Uterus (tissue), 4 donors: ENCODE measurements around the gene SYNRG. TPM values are rescaled to one million over a fixed set of nuclear protein-coding genes. Genes with fewer than 3 reads are reported as not detected.
A peak's percentile ranks its signal among the peaks of the same experiment; 100 is the strongest.
"Not testable (repeated sequence)": the region's sequence is repeated elsewhere in the genome, so short reads cannot be mapped to it uniquely, and the experiment has no call there.

Experiments
- DNase-seq, 2 donors: peaks; one replicate each; pipeline ENCODE4 v3.0.0-alpha.2; 2019 to 2020
- H3K27ac ChIP-seq, 2 donors: fragments of 200-600 bp; sonication (generic); 1 replicate in 1 of 2; 2 replicates in 1 of 2; pipeline ENCODE4 v1.5.1; 2016 to 2018
- H3K27me3 ChIP-seq, 2 donors: fragments of 200-600 bp; sonication (generic); one replicate each; pipeline ENCODE4 v1.5.1; 2018 to 2019; ENCODE audit warnings: control low read depth in 1 of 2
- H3K36me3 ChIP-seq, 2 donors: fragments of 200-600 bp; sonication (generic); one replicate each; pipeline ENCODE4 v1.5.1; 2019; ENCODE audit warnings: control low read depth in 1 of 2
- H3K4me1 ChIP-seq, 2 donors: fragments of 200-600 bp; sonication (generic); one replicate each; pipeline ENCODE4 v1.5.1; 2018 to 2019; ENCODE audit warnings: control low read depth in 1 of 2
- H3K4me3 ChIP-seq, 2 donors: fragments of 200-600 bp; sonication (generic); 1 replicate in 1 of 2; 2 replicates in 1 of 2; pipeline ENCODE4 v1.5.1; 2018 to 2019; ENCODE audit warnings: mild to moderate bottlenecking in 1 of 2
- H3K9me3 ChIP-seq, 2 donors: fragments of 200-600 bp; sonication (generic); one replicate each; pipeline ENCODE4 v1.5.1; 2019; ENCODE audit warnings: control low read depth in 1 of 2
- CTCF ChIP-seq, 4 experiments: fragments of 200-600 bp in 2 of 4; fragments of 450-650 bp in 2 of 4; sonication (generic) in 2 of 4; IDR thresholded peaks; one replicate each; pipeline ENCODE4 v1.5.1; 2016 to 2019; ENCODE audit warnings: antibody characterized with exemption in 4 of 4, mild to moderate bottlenecking in 2 of 4, moderate library complexity in 1 of 4
- POLR2A ChIP-seq, 2 donors: fragments of 450-650 bp; IDR thresholded peaks; one replicate each; pipeline ENCODE4 v1.6.1; 2016; ENCODE audit warnings: antibody characterized with exemption in 2 of 2, mild to moderate bottlenecking in 1 of 2, moderate library complexity in 1 of 2
- intact Hi-C: fragments of 100-400 bp; cut with DNase I; formaldehyde crosslinking; loops from one replicate; pipeline ENCODE4 v1.15.1; 2023; ENCODE audit warnings: low total_unique reads
- total RNA-seq, 4 donors: library from RNA; depleted of rRNA in 3 of 4; stranded (reverse); fragments of >200 nt in 3 of 4; gene quantifications; one replicate each; pipeline versions ENCODE4 v1.1.0 to v1.2.4, GENCODE V29; 2014 to 2023
- donor health status: DM: yes; HTN: yes; CAD: no.

Gene SYNRG
- total RNA-seq, 4 donors from 2014 or later = 14.4 to 92.0 (median 41.6) TPM

- intact Hi-C loops = no loop called here
- Histone ChIP-seq H3K36me3 (no peaks in the 10 kb centered on the region), H3K9me3 (no peaks in the 10 kb centered on the region), H3K4me3 (no peak overlapping the region), H3K27ac (no peak overlapping the region), H3K4me1 (no peaks in the 10 kb centered on the region), H3K27me3 (no peaks in the 10 kb centered on the region)
- no peak for DNase-seq
- TF ChIP-seq POLR2A (IDR thresholded peaks at IDR 0.05) (no peak), CTCF (IDR thresholded peaks at IDR 0.05) (no peak)
Observed at GRCh38 chr17:37637956-37638355, 28.7 kb upstream of the SYNRG start.

GRCh38 chr17:37616430-37616829 lies 7.2 kb upstream of the SYNRG start:
- H3K36me3 ChIP-seq, H3K4me1 ChIP-seq, H3K9me3 ChIP-seq, H3K4me3 ChIP-seq, intact Hi-C loops, H3K27me3 ChIP-seq, H3K27ac ChIP-seq, DNase-seq: not testable (repeated sequence)

GRCh38 chr17:37614823-37615222 lies 5.6 kb upstream of the SYNRG start:
- no peaks in the 10 kb centered on the region for H3K27me3 ChIP-seq
- no peak for DNase-seq
- TF ChIP-seq CTCF (IDR thresholded peaks at IDR 0.05) (no peak), POLR2A (IDR thresholded peaks at IDR 0.05) (no peak)
- H3K4me3 ChIP-seq = no peak overlapping the region
- no peak overlapping the region for H3K27ac ChIP-seq
- H3K4me1 ChIP-seq = no peaks in the 10 kb centered on the region
- intact Hi-C loops = no loop called here
- no peaks in the 10 kb centered on the region for H3K9me3 ChIP-seq
- H3K36me3 ChIP-seq = peaks cover 0 to 4% of the 10 kb centered on the region in 2 donors

GRCh38 chr17:37614391-37614790 lies 5.2 kb upstream of the SYNRG start:
- no peak overlapping the region for H3K4me3 ChIP-seq
- no peak for DNase-seq
- H3K4me1 ChIP-seq = no peaks in the 10 kb centered on the region
- no peaks in the 10 kb centered on the region for H3K9me3 ChIP-seq
- intact Hi-C loops = no loop called here
- no peak overlapping the region for H3K27ac ChIP-seq
- H3K36me3 ChIP-seq = peaks cover 0 to 4% of the 10 kb centered on the region in 2 donors
- no peak for TF ChIP-seq CTCF (IDR thresholded peaks at IDR 0.05)
- no peak for TF ChIP-seq POLR2A (IDR thresholded peaks at IDR 0.05)
- H3K27me3 ChIP-seq = no peaks in the 10 kb centered on the region

- intact Hi-C loops = no loop called here
- Histone ChIP-seq H3K9me3 (no peaks in the 10 kb centered on the region), H3K4me3 (no peak overlapping the region), H3K36me3 (peaks cover 0 to 4% of the 10 kb centered on the region in 2 donors), H3K27ac (no peak overlapping the region), H3K4me1 (no peaks in the 10 kb centered on the region), H3K27me3 (no peaks in the 10 kb centered on the region)
- no peak for TF ChIP-seq POLR2A (IDR thresholded peaks at IDR 0.05)
- TF ChIP-seq CTCF (IDR thresholded peaks at IDR 0.05) = no peak
- DNase-seq = no peak
Observed at GRCh38 chr17:37610971-37611370, 1.8 kb upstream of the SYNRG start.

GRCh38 chr17:37610041-37610420 lies 813 bp upstream of the SYNRG start:
- H3K27me3 ChIP-seq, DNase-seq, H3K36me3 ChIP-seq, intact Hi-C loops, H3K9me3 ChIP-seq, H3K4me1 ChIP-seq: not testable (repeated sequence)
- H3K27ac ChIP-seq = peak overlapping the region; percentile 89
- peak overlapping the region; percentile 88 to 90 for H3K4me3 ChIP-seq
